HepG2 (cell line): ENCODE data around the gene CAST. TPM values are rescaled to one million over a fixed set of nuclear protein-coding genes. Genes with fewer than 3 reads are reported as not detected.

Source experiments
- CCAR2 ChIP-seq: fragments of 200-400 bp; formaldehyde crosslinking; optimal IDR thresholded peaks from 2 replicates; pipeline ENCODE3; 2018; ENCODE audit warnings: low read depth, mild to moderate bottlenecking, low read length, moderate library complexity
- DR1 ChIP-seq: sonication (generic); formaldehyde crosslinking; IDR thresholded peaks from 2 replicates; pipeline ENCODE4 v1.8.0; 2021; ENCODE audit warnings: mild to moderate bottlenecking, missing genetic modification reagents, inconsistent platforms
- KAT8 ChIP-seq: IDR thresholded peaks from 2 replicates; pipeline ENCODE4 v1.6.1; 2016; ENCODE audit warnings: missing genetic modification reagents, missing compliant biosample characterization
- MEF2D ChIP-seq: sonication (generic); formaldehyde crosslinking; IDR thresholded peaks from 2 replicates; pipeline ENCODE4 v1.5.1; 2020; ENCODE audit warnings: mild to moderate bottlenecking, missing genetic modification reagents
- PCBP2 ChIP-seq: fragments of 200-400 bp; formaldehyde crosslinking; optimal IDR thresholded peaks from 2 replicates; pipeline ENCODE3; 2018; ENCODE audit warnings: low read length, low read depth; ENCODE audit not compliant: poor library complexity, severe bottlenecking
- TRIM22 ChIP-seq: fragments of 450-650 bp; IDR thresholded peaks from 2 replicates; pipeline ENCODE4 v1.6.1; 2017
- ZHX1 ChIP-seq: sonication (generic); formaldehyde crosslinking; IDR thresholded peaks from 2 replicates; pipeline ENCODE4 v1.8.1; 2022; ENCODE audit warnings: low read depth, mild to moderate bottlenecking, missing genetic modification reagents
- ZMYM3 ChIP-seq: sonication (generic); formaldehyde crosslinking; IDR thresholded peaks from 2 replicates; pipeline ENCODE4 v1.5.1; 2020; ENCODE audit warnings: mild to moderate bottlenecking, missing genetic modification reagents
- ZNF101 ChIP-seq: sonication (generic); formaldehyde crosslinking; IDR thresholded peaks from 2 replicates; pipeline ENCODE4 v1.4.0; 2020; ENCODE audit warnings: mild to moderate bottlenecking, low read depth, missing genetic modification reagents, borderline replicate concordance
- ZNF609 ChIP-seq: sonication (generic); formaldehyde crosslinking; IDR thresholded peaks from 2 replicates; pipeline ENCODE4 v1.4.0; 2020; ENCODE audit warnings: mild to moderate bottlenecking, missing genetic modification reagents, borderline replicate concordance
- ZNF644 ChIP-seq: IDR thresholded peaks from 2 replicates; pipeline ENCODE4 v1.6.1; 2016; ENCODE audit warnings: low read depth
- ZNF670 ChIP-seq: sonication (generic); formaldehyde crosslinking; IDR thresholded peaks from 2 replicates; pipeline ENCODE4 v1.8.0; 2022; ENCODE audit warnings: mild to moderate bottlenecking, missing genetic modification reagents, borderline replicate concordance
- ZNF788 ChIP-seq: sonication (generic); formaldehyde crosslinking; IDR thresholded peaks from 2 replicates; pipeline ENCODE4 v1.5.0; 2020; ENCODE audit warnings: mild to moderate bottlenecking, missing genetic modification reagents, borderline replicate concordance
- polyA plus RNA-seq, 8 experiments: library from polyadenylated mRNA; depleted of rRNA in 3 of 8; stranded (reverse) in 7 of 8; unstranded in 1 of 8; fragments of >200 nt; fragmentation: Illumina TruSeq in 4 of 8; extraction: Trizol in 4 of 8; gene quantifications; 2 replicates each; pipeline versions ENCODE4 v1.2.1 to v1.2.3, GENCODE V29; 2011 to 2016; ENCODE audit warnings: low read depth in 4 of 8, missing spikeins in 1 of 8, mixed read lengths in 1 of 8; ENCODE audit not compliant: insufficient read depth in 1 of 8
- total RNA-seq, 5 experiments: library from RNA; depleted of rRNA; stranded (reverse); fragments of >200 nt; fragmentation: Illumina TruSeq; extraction: Trizol; gene quantifications; 2 replicates each; pipeline ENCODE4 v1.2.3, GENCODE V29; 2016; ENCODE audit warnings: low read depth in 1 of 5
- TF ChIP-seq, protein P1 (sequence below): sonication (generic); formaldehyde crosslinking; IDR thresholded peaks from 2 replicates; pipeline ENCODE4; 2020; ENCODE audit warnings: missing genetic modification reagents, mild to moderate bottlenecking, borderline replicate concordance

Gene CAST
- total and polyA plus RNA-seq, 2 of the 13 experiments (the other 11 are each of a cell fraction or from before 2014, with no cell fraction given): 42.1 to 67.6 TPM

- no peak; the same call in 1 of the 2 replicates for TF ChIP-seq DR1 (CRISPR knock-in tag)
- TF ChIP-seq ZNF788 (CRISPR knock-in tag): peak; percentile 58; the same call in 1 of the 2 replicates
- no peak for TF ChIP-seq PCBP2
- no peak for TF ChIP-seq CCAR2
- TF ChIP-seq ZNF670: no peak; the same call in 1 of the 2 replicates
- peak; percentile 71; the same call in 1 of the 2 replicates for TF ChIP-seq MEF2D (CRISPR knock-in tag)
- TF ChIP-seq, protein P1, sequence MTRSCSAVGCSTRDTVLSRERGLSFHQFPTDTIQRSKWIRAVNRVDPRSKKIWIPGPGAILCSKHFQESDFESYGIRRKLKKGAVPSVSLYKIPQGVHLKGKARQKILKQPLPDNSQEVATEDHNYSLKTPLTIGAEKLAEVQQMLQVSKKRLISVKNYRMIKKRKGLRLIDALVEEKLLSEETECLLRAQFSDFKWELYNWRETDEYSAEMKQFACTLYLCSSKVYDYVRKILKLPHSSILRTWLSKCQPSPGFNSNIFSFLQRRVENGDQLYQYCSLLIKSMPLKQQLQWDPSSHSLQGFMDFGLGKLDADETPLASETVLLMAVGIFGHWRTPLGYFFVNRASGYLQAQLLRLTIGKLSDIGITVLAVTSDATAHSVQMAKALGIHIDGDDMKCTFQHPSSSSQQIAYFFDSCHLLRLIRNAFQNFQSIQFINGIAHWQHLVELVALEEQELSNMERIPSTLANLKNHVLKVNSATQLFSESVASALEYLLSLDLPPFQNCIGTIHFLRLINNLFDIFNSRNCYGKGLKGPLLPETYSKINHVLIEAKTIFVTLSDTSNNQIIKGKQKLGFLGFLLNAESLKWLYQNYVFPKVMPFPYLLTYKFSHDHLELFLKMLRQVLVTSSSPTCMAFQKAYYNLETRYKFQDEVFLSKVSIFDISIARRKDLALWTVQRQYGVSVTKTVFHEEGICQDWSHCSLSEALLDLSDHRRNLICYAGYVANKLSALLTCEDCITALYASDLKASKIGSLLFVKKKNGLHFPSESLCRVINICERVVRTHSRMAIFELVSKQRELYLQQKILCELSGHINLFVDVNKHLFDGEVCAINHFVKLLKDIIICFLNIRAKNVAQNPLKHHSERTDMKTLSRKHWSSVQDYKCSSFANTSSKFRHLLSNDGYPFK: no peak; the same call in 1 of the 2 replicates
- TF ChIP-seq ZNF609 (CRISPR knock-in tag): 0 out of 2 replicates have a peak, but pooled peaks have one; percentile 42
- no peak for TF ChIP-seq ZNF101 (CRISPR knock-in tag)
- no peak for TF ChIP-seq ZHX1 (CRISPR knock-in tag)
- no peak for TF ChIP-seq TRIM22
- no peak for TF ChIP-seq ZNF644 (CRISPR knock-in tag)
- TF ChIP-seq ZMYM3 (CRISPR knock-in tag): no peak
- peak; percentile 57; the same call in 1 of the 2 replicates for TF ChIP-seq KAT8 (CRISPR knock-in tag)
Observed at GRCh38 chr5:96702503-96703383, 40.6 kb downstream of the CAST start (continued).
